H9 (cell line): ENCODE data around the gene ZBTB9. TPM values are rescaled to one million over a fixed set of nuclear protein-coding genes. Genes with fewer than 3 reads are reported as not detected.

Source experiments
- DNase-seq: peaks from one replicate; pipeline ENCODE4 v3.0.0-alpha.2; 2017
- H2AFZ ChIP-seq: one replicate; pipeline ENCODE4 v1.6.1; 2013; ENCODE audit warnings: mild to moderate bottlenecking, low read length, control low read depth, moderate library complexity
- H2AK5ac ChIP-seq: 2 replicates; pipeline ENCODE4 v1.6.1; 2013; ENCODE audit warnings: low read length, control low read depth, mixed read lengths; ENCODE audit not compliant: insufficient read length
- H2BK120ac ChIP-seq: one replicate; pipeline ENCODE4 v1.6.1; 2013; ENCODE audit warnings: low read depth, mild to moderate bottlenecking, low read length, control low read depth, inconsistent platforms; ENCODE audit not compliant: poor library complexity, severe bottlenecking
- H2BK12ac ChIP-seq: 2 replicates; pipeline ENCODE4 v1.6.1; 2013; ENCODE audit warnings: low read length, control low read depth, mixed read lengths, low read depth; ENCODE audit not compliant: insufficient read length
- H2BK15ac ChIP-seq: 2 replicates; pipeline ENCODE4 v1.6.1; 2013; ENCODE audit warnings: low read depth, low read length, control low read depth
- H2BK20ac ChIP-seq: one replicate; pipeline ENCODE4 v1.6.1; 2013; ENCODE audit warnings: low read depth, mild to moderate bottlenecking, low read length, control low read depth, inconsistent platforms; ENCODE audit not compliant: poor library complexity, severe bottlenecking
- H2BK5ac ChIP-seq: 2 replicates; pipeline ENCODE4 v1.6.1; 2013; ENCODE audit warnings: low read length, control low read depth, mixed read lengths; ENCODE audit not compliant: insufficient read length
- H3K14ac ChIP-seq: 2 replicates; pipeline ENCODE4 v1.6.1; 2013; ENCODE audit warnings: low read length, control low read depth; ENCODE audit not compliant: insufficient read depth
- H3K18ac ChIP-seq: 2 replicates; pipeline ENCODE4 v1.6.1; 2013; ENCODE audit warnings: low read depth, mild to moderate bottlenecking, mixed read lengths, low read length, control low read depth; ENCODE audit not compliant: insufficient read length
- H3K23ac ChIP-seq: 2 replicates; pipeline ENCODE4 v1.6.1; 2013; ENCODE audit warnings: low read length, control low read depth, mixed read lengths, low read depth; ENCODE audit not compliant: insufficient read length
- H3K23me2 ChIP-seq: 2 replicates; pipeline ENCODE4 v1.6.1; 2013; ENCODE audit warnings: low read depth, mild to moderate bottlenecking, mixed read lengths, low read length, control low read depth; ENCODE audit not compliant: insufficient read length, poor library complexity, severe bottlenecking
- H3K27ac ChIP-seq: 2 replicates; pipeline ENCODE4 v1.5.1; 2013; ENCODE audit warnings: low read length, control low read depth, mixed read lengths, low read depth; ENCODE audit not compliant: insufficient read length
- H3K27me3 ChIP-seq: 2 replicates; pipeline ENCODE4 v1.6.1; 2013; ENCODE audit warnings: low read length, control low read depth, inconsistent platforms; ENCODE audit not compliant: insufficient read depth
- H3K4ac ChIP-seq: 2 replicates; pipeline ENCODE4 v1.6.1; 2013; ENCODE audit warnings: low read depth, mild to moderate bottlenecking, control low read depth, inconsistent platforms, low read length, moderate library complexity
- H3K4me1 ChIP-seq: 2 replicates; pipeline ENCODE4 v1.6.1; 2013; ENCODE audit warnings: low read length, control low read depth, inconsistent platforms; ENCODE audit not compliant: insufficient read depth
- H3K4me2 ChIP-seq: 2 replicates; pipeline ENCODE4 v1.6.1; 2013; ENCODE audit warnings: low read length, control low read depth, mixed read lengths; ENCODE audit not compliant: insufficient read length, insufficient read depth
- H3K56ac ChIP-seq: 2 replicates; pipeline ENCODE4 v1.6.1; 2013; ENCODE audit warnings: low read depth, mild to moderate bottlenecking, mixed read lengths, low read length, control low read depth; ENCODE audit not compliant: insufficient read length
- H3K79me1 ChIP-seq: 2 replicates; pipeline ENCODE4 v1.6.1; 2013; ENCODE audit warnings: low read depth, mild to moderate bottlenecking, moderate library complexity, low read length, control low read depth, inconsistent platforms; ENCODE audit not compliant: insufficient read depth, poor library complexity, severe bottlenecking
- H3K79me2 ChIP-seq: 2 replicates; pipeline ENCODE4 v1.6.1; 2013; ENCODE audit warnings: low read length, control low read depth, inconsistent platforms; ENCODE audit not compliant: insufficient read depth
- H3K9ac ChIP-seq: 2 replicates; pipeline ENCODE4 v1.6.1; 2013; ENCODE audit warnings: low read length, control low read depth, mixed read lengths; ENCODE audit not compliant: insufficient read length; ENCODE audit errors: extremely low read depth
- H3K9me3 ChIP-seq: one replicate; pipeline ENCODE4 v1.6.1; 2013; ENCODE audit warnings: low read depth, low read length, inconsistent platforms; ENCODE audit not compliant: control insufficient read depth
- H3T11ph ChIP-seq: one replicate; pipeline ENCODE4 v1.6.1; 2013; ENCODE audit warnings: mild to moderate bottlenecking, low read length, control low read depth, inconsistent platforms
- H4K20me1 ChIP-seq: one replicate; pipeline ENCODE4 v1.6.1; 2013; ENCODE audit not compliant: control insufficient read depth, insufficient read length, insufficient read depth
- H4K5ac ChIP-seq: 2 replicates; pipeline ENCODE4 v1.6.1; 2013; ENCODE audit warnings: low read depth, mild to moderate bottlenecking, mixed read lengths, low read length, control low read depth; ENCODE audit not compliant: insufficient read length
- H4K8ac ChIP-seq: replicated peaks from 2 replicates; pipeline ENCODE4 v1.6.1; 2013; ENCODE audit warnings: low read length, control low read depth, mixed read lengths, low read depth; ENCODE audit not compliant: insufficient read length
- H4K91ac ChIP-seq: 2 replicates; pipeline ENCODE4 v1.6.1; 2013; ENCODE audit warnings: low read depth, mild to moderate bottlenecking, moderate library complexity, mixed read lengths, low read length, control low read depth; ENCODE audit not compliant: insufficient read length
- H3K27ac Mint-ChIP-seq, 3 experiments: 2 replicates in 2 of 3; 3 replicates in 1 of 3; pipeline ENCODE4 v1.8.0; 2020 to 2021; ENCODE audit warnings: mixed read lengths in 3 of 3, mild to moderate bottlenecking in 1 of 3, moderate library complexity in 1 of 3
- H3K27me3 Mint-ChIP-seq: 2 replicates; pipeline ENCODE4 v1.8.0; 2021; ENCODE audit warnings: low read depth, mild to moderate bottlenecking, moderate library complexity, mixed read lengths
- H3K36me3 Mint-ChIP-seq, 3 experiments: 2 replicates in 2 of 3; 3 replicates in 1 of 3; pipeline ENCODE4 v1.8.0; 2020 to 2021; ENCODE audit warnings: low read depth in 3 of 3, mixed read lengths in 3 of 3; ENCODE audit not compliant: insufficient read depth in 1 of 3
- H3K4me1 Mint-ChIP-seq, 2 experiments: 2 replicates each; pipeline ENCODE4 v1.8.0; 2020; ENCODE audit warnings: mixed read lengths in 2 of 2
- H3K4me3 Mint-ChIP-seq, 2 experiments: 2 replicates in 1 of 2; 3 replicates in 1 of 2; pipeline ENCODE4 v1.8.0; 2020 to 2021; ENCODE audit warnings: mild to moderate bottlenecking in 2 of 2, mixed read lengths in 2 of 2, moderate library complexity in 1 of 2
- H3K9me3 Mint-ChIP-seq, 2 experiments: 2 replicates in 1 of 2; 3 replicates in 1 of 2; pipeline ENCODE4 v1.8.0; 2020; ENCODE audit warnings: mild to moderate bottlenecking in 2 of 2, mixed read lengths in 2 of 2, moderate library complexity in 1 of 2
- CTCF ChIP-seq: fragments of 200-600 bp; sonication (generic); conservative IDR thresholded peaks from 3 replicates; pipeline ENCODE4 v1.8.0; 2021; ENCODE audit warnings: antibody characterized with exemption, mild to moderate bottlenecking
- WGBS: extraction: QIAGEN DNeasy Blood & Tissue Kit; methylation state at CpG from one replicate; pipeline ENCODE4 v1.1.7; 2013; ENCODE audit warnings: missing lambda C conversion rate, low lambda C conversion rate, mixed read lengths; ENCODE audit not compliant: insufficient read length; ENCODE audit errors: extremely low coverage; 5-methylcytosine and 5-hydroxymethylcytosine counted together
- total RNA-seq: library from RNA; stranded (reverse); gene quantifications from 2 replicates; pipeline ENCODE4 v1.2.1, GENCODE V29; 2021

Gene ZBTB9
- total RNA-seq, 1 experiment from 2014 or later = 53.1 TPM

DNA sequence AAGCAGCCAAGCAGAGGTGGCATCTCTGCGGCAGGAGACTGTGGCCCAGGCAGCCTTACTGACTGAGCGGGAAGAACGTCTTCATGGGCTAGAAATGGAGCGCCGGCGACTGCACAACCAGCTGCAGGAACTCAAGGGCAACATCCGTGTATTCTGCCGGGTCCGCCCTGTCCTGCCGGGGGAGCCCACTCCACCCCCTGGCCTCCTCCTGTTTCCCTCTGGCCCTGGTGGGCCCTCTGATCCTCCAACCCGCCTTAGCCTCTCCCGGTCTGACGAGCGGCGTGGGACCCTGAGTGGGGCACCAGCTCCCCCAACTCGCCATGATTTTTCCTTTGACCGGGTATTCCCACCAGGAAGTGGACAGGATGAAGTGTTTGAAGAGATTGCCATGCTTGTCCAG lies 49.5 kb upstream of the ZBTB9 start:
- Histone ChIP-seq H3K79me2 (no peaks in the 10 kb centered on the region), H3K4ac (no peak overlapping the region), H3K4me1 (no peaks in the 10 kb centered on the region), H4K20me1 (no peaks in the 10 kb centered on the region), H2BK120ac (no peak overlapping the region), H3K18ac (no peak overlapping the region), H2BK15ac (no peak overlapping the region), H3K23me2 (peaks cover 5% of the 10 kb centered on the region), H3K23ac (no peak overlapping the region), H3K79me1 (no peaks in the 10 kb centered on the region), H2AK5ac (no peak overlapping the region), H3K27me3 (no peaks in the 10 kb centered on the region), H3K27ac (no peak overlapping the region), H4K91ac (no peak overlapping the region), H3K9ac (no peak overlapping the region), H2BK5ac (no peak overlapping the region), H2AFZ (no peak overlapping the region), H3K14ac (no peak overlapping the region), H4K5ac (no peak overlapping the region), H2BK12ac (no peak overlapping the region), H3K4me2 (no peak overlapping the region), H4K8ac (no peak overlapping the region), H2BK20ac (no peak overlapping the region), H3K56ac (no peak overlapping the region), H3K9me3 (no peaks in the 10 kb centered on the region), H3T11ph (no peak overlapping the region)
- DNase-seq = no peak
- no peak overlapping the region for H3K4me3 Mint-ChIP-seq
- peaks cover 42 to 82% (median 80%) of the 10 kb centered on the region in 3 experiments; a peak in 6 of 7 replicates for H3K36me3 Mint-ChIP-seq
- peaks cover 7 to 13% of the 10 kb centered on the region in 2 experiments for H3K4me1 Mint-ChIP-seq
- no peaks in the 10 kb centered on the region; a peak in 1 of 5 replicates for H3K9me3 Mint-ChIP-seq
- no peak overlapping the region for H3K27ac Mint-ChIP-seq
- WGBS = no CpG with 5 or more reads among the region's 17 CpGs
- no peaks in the 10 kb centered on the region; the same call in 1 of the 2 replicates for H3K27me3 Mint-ChIP-seq
- no peak for TF ChIP-seq CTCF
